Measurements from ENCODE around the gene CYP46A1. TPM values are rescaled to one million over a fixed set of nuclear protein-coding genes. Genes with fewer than 3 reads are reported as not detected.
"Not testable (repeated sequence)": the region's sequence is repeated elsewhere in the genome, so short reads cannot be mapped to it uniquely, and the experiment has no call there.

Gene CYP46A1
- total RNA-seq: under 1 TPM in 4 of 5 experiments, not detected in 1; 0.13 to 0.34 (median 0.32) TPM
- under 1 TPM; 0.02 to 0.03 TPM for polyA plus RNA-seq
- 0.67 reads per million for total RNA-seq

DNA sequence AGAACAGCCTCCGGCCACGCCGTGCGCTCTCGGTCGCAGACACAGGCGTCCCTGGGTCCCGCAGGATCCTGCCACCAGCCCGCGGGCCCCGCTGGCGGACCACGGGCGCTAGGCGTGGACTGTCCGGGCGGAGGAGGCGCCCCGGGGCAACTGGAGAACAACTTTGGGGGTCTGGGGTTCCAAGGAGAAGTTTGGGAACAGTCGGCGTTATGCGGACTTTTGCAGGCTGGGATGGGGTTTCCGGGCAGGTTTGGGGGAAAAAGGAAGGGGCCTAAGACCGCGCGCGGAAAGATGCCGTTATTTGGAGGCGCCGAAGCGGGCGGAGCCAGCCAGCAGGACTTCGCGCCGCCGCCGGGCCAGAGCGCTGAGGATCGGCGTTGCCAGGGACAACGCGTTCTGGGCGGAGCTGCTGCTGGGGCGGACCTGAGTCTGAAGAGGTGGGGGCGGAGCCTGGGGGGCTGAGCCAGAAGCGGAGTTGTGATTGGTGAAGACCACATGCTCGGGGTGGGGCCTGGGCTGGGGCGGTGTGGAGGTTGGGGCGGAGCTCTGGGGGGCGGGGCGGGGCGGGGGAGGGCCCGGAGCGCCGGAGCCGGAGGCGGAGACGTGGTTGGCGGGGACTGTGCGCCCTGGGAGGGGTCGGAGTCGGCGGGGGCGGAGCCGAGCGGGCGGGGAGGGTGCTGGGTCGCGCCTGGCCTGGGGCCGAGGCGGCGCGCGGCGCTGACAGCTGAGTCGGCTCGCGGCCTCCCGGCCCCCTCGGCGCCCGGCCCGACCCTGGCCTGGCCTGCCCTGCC lies at the start of gene CYP46A1:
TSS of gene CYP46A1 (plus strand) at position 680 of the 791 bp plus-strand sequence. CDS start 120 bp downstream, outside the sequence.
- Mint-ChIP-seq H3K36me3 (peaks cover 0 to 5% (median 0%) of the 10 kb centered on the region in 5 donors), H3K4me3 (peak within 1 kb of the TSS; percentile 79 to 96 (median 92)), H3K27me3 (peaks cover 3 to 34% (median 32%) of the 10 kb centered on the region in 5 donors), H3K27ac (peak within 1 kb of the TSS; percentile 52 to 94 (median 83)), H3K9me3 (peaks cover 0 to 5% (median 0%) of the 10 kb centered on the region in 11 donors), H3K4me1 (peaks cover 3 to 30% (median 11%) of the 10 kb centered on the region in 7 donors)
- intact Hi-C loops (cut with micrococcal nuclease): loop anchor here (1.0 to 10.0 kb wide), 14 partner anchors 46 to 693 kb away; partner anchors contain the start of genes CCNK (in 2 of the 2), EML1 (in 2 of the 2), WDR25 (in 2 of the 2) and CCDC85C (in 1 of the 2)
- Histone ChIP-seq H3K4me3 (ENCODE audit: low read length) (peak within 1 kb of the TSS; percentile 93), H3K4me1 (ENCODE audit: control insufficient read depth in 2 of 2, insufficient read depth in 2 of 2, low read length in 2 of 2) (peaks cover 5 to 12% of the 10 kb centered on the region in 2 donors), H3K27ac (ENCODE audit: low read depth, low read length) (peak within 1 kb of the TSS; percentile 75), H3K9me3 (ENCODE audit: control insufficient read depth in 2 of 3, low read length in 3 of 3) (no peaks in the 10 kb centered on the region), H3K36me3 (ENCODE audit: control insufficient read depth in 2 of 3, insufficient read depth in 3 of 3, low read length in 3 of 3) (peaks cover 0 to 5% (median 0%) of the 10 kb centered on the region in 3 experiments), H3K27me3 (ENCODE audit: control insufficient read depth in 2 of 2, insufficient read depth in 2 of 2, low read length in 2 of 2) (no peaks in the 10 kb centered on the region)
- CTCF ChIA-PET: interaction anchor here (0.6 to 1.9 kb wide), 10 partner anchors 12 to 393 kb away, joined by 3 to 5 read pairs (median 4); no protein-coding TSS in a partner anchor
- DNase-seq: peak; percentile 97 to 99 (median 99)
- peak; percentile 98 for ATAC-seq
- POLR2A ChIA-PET: interaction anchor here (1.0 kb wide), 1 partner anchor 203 kb away, joined by 9 read pairs; the partner anchor contains the start of genes CCNK and SETD3

DNA sequence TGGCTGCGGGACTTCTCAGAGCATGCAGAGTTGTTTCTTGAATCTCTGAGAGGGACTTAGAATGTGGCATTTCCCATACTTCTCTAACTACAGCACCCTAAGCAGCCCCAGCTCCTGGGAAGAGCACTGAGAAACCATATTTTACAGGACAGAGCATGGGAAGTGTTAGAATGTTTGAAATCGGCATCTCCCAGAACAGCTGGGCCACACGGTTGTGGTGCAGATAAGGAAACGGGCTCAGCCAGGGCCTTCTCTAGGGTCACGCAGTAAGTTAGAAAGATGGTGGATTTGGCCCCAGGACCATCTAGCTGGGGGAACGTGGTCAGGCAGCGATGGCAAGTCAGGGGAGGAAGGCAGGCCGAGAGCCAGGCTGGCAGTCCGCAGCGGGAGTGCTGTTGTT lies 49.7 kb upstream of the CYP46A1 start:
- no peaks in the 10 kb centered on the region for H3K9me3 Mint-ChIP-seq
- ChIA-PET POLR2A (no interaction called here), CTCF (no interaction called here)
- DNase-seq (no peak), ATAC-seq (no peak)
- Histone ChIP-seq H3K27ac (ENCODE audit: low read depth, low read length) (no peak overlapping the region), H3K4me3 (ENCODE audit: low read length) (no peak overlapping the region), H3K36me3 (ENCODE audit: control insufficient read depth in 2 of 3, insufficient read depth in 3 of 3, low read length in 3 of 3) (no peaks in the 10 kb centered on the region), H3K9me3 (ENCODE audit: control insufficient read depth in 2 of 3, low read length in 3 of 3) (no peaks in the 10 kb centered on the region), H3K27me3 (ENCODE audit: control insufficient read depth in 2 of 2, insufficient read depth in 2 of 2, low read length in 2 of 2) (no peaks in the 10 kb centered on the region), H3K4me1 (ENCODE audit: control insufficient read depth in 2 of 2, insufficient read depth in 2 of 2, low read length in 2 of 2) (no peaks in the 10 kb centered on the region)
- peak overlapping the region in 1 of 9 donors; percentile 45 for H3K27ac Mint-ChIP-seq
- peaks cover 0 to 1% (median 0%) of the 10 kb centered on the region in 7 donors for H3K4me1 Mint-ChIP-seq
- peaks cover 0 to 7% (median 0%) of the 10 kb centered on the region in 5 donors for H3K27me3 Mint-ChIP-seq
- intact Hi-C loops (cut with micrococcal nuclease): no loop called here
- H3K4me3 Mint-ChIP-seq: no peak overlapping the region
- H3K36me3 Mint-ChIP-seq: no peaks in the 10 kb centered on the region

DNA sequence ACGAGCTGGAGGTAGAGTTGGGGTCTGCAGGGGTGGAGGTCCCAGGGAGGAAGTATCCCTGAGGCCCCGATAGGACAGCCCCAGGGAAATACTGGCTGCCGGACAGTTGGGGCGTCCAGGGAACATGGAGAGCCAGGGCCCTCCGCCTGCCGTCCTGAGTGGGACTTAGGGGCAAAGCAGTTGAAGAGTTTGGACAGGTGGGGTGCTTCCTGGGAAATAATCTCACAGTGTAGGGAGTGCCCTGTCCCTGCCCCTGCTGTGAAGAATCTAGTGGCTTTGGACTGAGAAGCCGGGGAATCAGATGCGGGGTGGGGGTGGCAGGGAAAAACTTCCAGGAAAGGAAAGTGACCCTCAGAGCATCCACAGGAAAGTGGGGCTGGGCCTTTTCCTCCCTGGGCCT lies 49.0 kb upstream of the CYP46A1 start:
- CTCF ChIA-PET: no interaction called here
- Histone ChIP-seq H3K9me3 (ENCODE audit: control insufficient read depth in 2 of 3, low read length in 3 of 3) (no peaks in the 10 kb centered on the region), H3K4me1 (ENCODE audit: control insufficient read depth in 2 of 2, insufficient read depth in 2 of 2, low read length in 2 of 2) (no peaks in the 10 kb centered on the region), H3K27me3 (ENCODE audit: control insufficient read depth in 2 of 2, insufficient read depth in 2 of 2, low read length in 2 of 2) (no peaks in the 10 kb centered on the region), H3K27ac (ENCODE audit: low read depth, low read length) (no peak overlapping the region), H3K36me3 (ENCODE audit: control insufficient read depth in 2 of 3, insufficient read depth in 3 of 3, low read length in 3 of 3) (no peaks in the 10 kb centered on the region), H3K4me3 (ENCODE audit: low read length) (no peak overlapping the region)
- intact Hi-C loops (cut with micrococcal nuclease): no loop called here
- Mint-ChIP-seq H3K27ac (no peak overlapping the region), H3K4me1 (peaks cover 0 to 1% (median 0%) of the 10 kb centered on the region in 7 donors), H3K9me3 (no peaks in the 10 kb centered on the region), H3K4me3 (no peak overlapping the region), H3K36me3 (no peaks in the 10 kb centered on the region), H3K27me3 (peaks cover 0 to 7% (median 0%) of the 10 kb centered on the region in 5 donors)
- no peak for ATAC-seq
- POLR2A ChIA-PET: no interaction called here
- DNase-seq: no peak

DNA sequence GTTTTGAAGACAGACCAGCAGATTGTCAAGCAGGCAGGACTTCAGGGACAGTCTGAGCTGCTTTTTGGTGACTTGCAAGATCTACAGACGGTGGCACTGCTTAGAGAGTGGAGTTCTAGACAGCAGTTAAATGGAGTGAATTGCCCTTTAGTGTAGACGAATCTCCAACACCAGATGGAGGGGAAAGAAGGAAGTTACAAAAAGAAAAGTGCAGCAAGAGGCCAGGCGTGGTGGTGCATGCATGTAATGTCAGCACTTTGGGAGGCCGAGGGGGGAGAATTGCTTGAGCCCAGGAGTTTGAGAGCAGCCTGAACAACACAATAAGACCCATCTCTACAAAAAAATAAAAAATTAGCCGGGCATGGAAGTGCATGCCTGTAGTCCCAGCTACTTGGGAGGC lies 47.6 kb upstream of the CYP46A1 start:
- no peak for ATAC-seq
- Histone ChIP-seq H3K27ac (ENCODE audit: low read depth, low read length) (no peak overlapping the region), H3K9me3 (ENCODE audit: control insufficient read depth in 2 of 3, low read length in 3 of 3) (no peaks in the 10 kb centered on the region), H3K4me3 (ENCODE audit: low read length) (no peak overlapping the region), H3K4me1 (ENCODE audit: control insufficient read depth in 2 of 2, insufficient read depth in 2 of 2, low read length in 2 of 2) (no peaks in the 10 kb centered on the region), H3K36me3 (ENCODE audit: control insufficient read depth in 2 of 3, insufficient read depth in 3 of 3, low read length in 3 of 3) (no peaks in the 10 kb centered on the region), H3K27me3 (ENCODE audit: control insufficient read depth in 2 of 2, insufficient read depth in 2 of 2, low read length in 2 of 2) (no peaks in the 10 kb centered on the region)
- Mint-ChIP-seq H3K9me3 (no peaks in the 10 kb centered on the region), H3K27ac (no peak overlapping the region), H3K36me3 (no peaks in the 10 kb centered on the region), H3K4me3 (no peak overlapping the region), H3K27me3 (peaks cover 0 to 3% (median 0%) of the 10 kb centered on the region in 5 donors), H3K4me1 (peaks cover 0 to 1% (median 0%) of the 10 kb centered on the region in 7 donors)
- ChIA-PET CTCF (no interaction called here), POLR2A (no interaction called here)
- intact Hi-C loops (cut with micrococcal nuclease): no loop called here
- DNase-seq: no peak

DNA sequence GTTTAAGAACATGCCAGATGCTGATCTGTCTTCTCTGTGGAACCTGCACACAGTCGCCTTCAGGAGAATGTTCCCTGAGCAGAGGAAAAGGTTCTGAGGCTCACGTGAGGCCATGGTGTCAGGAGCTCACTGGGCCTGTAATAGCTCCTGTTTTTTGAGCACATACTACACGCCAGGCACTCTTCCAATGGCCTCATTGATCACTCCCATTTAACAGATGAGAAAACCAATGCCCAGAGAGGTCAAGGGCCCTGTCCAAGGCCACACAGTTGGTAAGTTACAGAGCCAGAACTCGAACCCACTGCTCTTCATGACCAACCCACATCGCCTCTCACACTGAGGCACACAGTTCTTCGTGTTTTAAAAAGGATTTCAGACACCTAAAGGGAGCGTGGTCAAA lies 46.5 kb upstream of the CYP46A1 start:
- ChIA-PET POLR2A (no interaction called here), CTCF (no interaction called here)
- Mint-ChIP-seq H3K27me3 (peaks cover 0 to 3% (median 0%) of the 10 kb centered on the region in 5 donors), H3K4me3 (no peak overlapping the region), H3K36me3 (no peaks in the 10 kb centered on the region), H3K4me1 (peaks cover 0 to 5% (median 0%) of the 10 kb centered on the region in 7 donors), H3K9me3 (no peaks in the 10 kb centered on the region), H3K27ac (no peak overlapping the region)
- H3K4me3 ChIP-seq (ENCODE audit: low read length): no peak overlapping the region
- no peak overlapping the region for H3K27ac ChIP-seq (ENCODE audit: low read depth, low read length)
- DNase-seq (no peak), ATAC-seq (no peak)
- no peaks in the 10 kb centered on the region for H3K36me3 ChIP-seq (ENCODE audit: control insufficient read depth in 2 of 3, insufficient read depth in 3 of 3, low read length in 3 of 3)
- no peaks in the 10 kb centered on the region for H3K27me3 ChIP-seq (ENCODE audit: control insufficient read depth in 2 of 2, insufficient read depth in 2 of 2, low read length in 2 of 2)
- intact Hi-C loops (cut with micrococcal nuclease): no loop called here
- H3K4me1 ChIP-seq (ENCODE audit: control insufficient read depth in 2 of 2, insufficient read depth in 2 of 2, low read length in 2 of 2): no peaks in the 10 kb centered on the region
- no peaks in the 10 kb centered on the region for H3K9me3 ChIP-seq (ENCODE audit: control insufficient read depth in 2 of 3, low read length in 3 of 3)

DNA sequence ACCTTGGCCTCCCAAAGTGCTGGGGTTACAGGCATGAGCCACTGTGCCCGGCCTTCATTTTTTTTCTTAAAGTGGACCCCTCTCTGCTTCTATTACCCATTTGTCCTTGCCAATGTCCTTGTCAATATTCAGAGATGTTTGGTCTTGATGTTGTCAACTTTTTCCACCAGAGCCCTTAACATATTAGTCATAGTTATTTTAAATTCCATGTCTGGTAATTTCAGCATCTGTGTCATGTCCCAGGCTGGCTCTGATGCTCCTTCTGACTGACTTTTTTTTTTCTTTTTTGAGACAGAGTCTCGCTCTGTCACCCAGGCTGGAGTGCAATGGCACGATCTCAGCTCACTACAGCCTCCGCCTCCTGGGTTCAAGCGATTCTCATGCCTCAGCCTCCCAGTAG lies 41.3 kb upstream of the CYP46A1 start:
- POLR2A ChIA-PET; H3K27ac ChIP-seq (ENCODE audit: low read depth, low read length); ATAC-seq; H3K36me3 Mint-ChIP-seq; H3K4me1 ChIP-seq (ENCODE audit: control insufficient read depth in 2 of 2, insufficient read depth in 2 of 2, low read length in 2 of 2); H3K4me3 Mint-ChIP-seq; DNase-seq; H3K27me3 ChIP-seq (ENCODE audit: control insufficient read depth in 2 of 2, insufficient read depth in 2 of 2, low read length in 2 of 2); H3K9me3 Mint-ChIP-seq; H3K36me3 ChIP-seq (ENCODE audit: control insufficient read depth in 2 of 3, insufficient read depth in 3 of 3, low read length in 3 of 3); H3K4me1 Mint-ChIP-seq; CTCF ChIA-PET; H3K9me3 ChIP-seq (ENCODE audit: control insufficient read depth in 2 of 3, low read length in 3 of 3); H3K27ac Mint-ChIP-seq; intact Hi-C loops (cut with micrococcal nuclease); H3K4me3 ChIP-seq (ENCODE audit: low read length): not testable (repeated sequence)
- H3K27me3 Mint-ChIP-seq: peaks cover 8 to 32% (median 26%) of the 10 kb centered on the region in 5 donors

Measured in naive thymus-derived CD4-positive, alpha-beta T cell (primary cell).